HEK293 (cell line): ENCODE results near the gene AGBL2.

ENCODE experiments used
- GLI2 ChIP-seq: fragments of 450-650 bp; formaldehyde crosslinking; IDR thresholded peaks from 2 replicates; pipeline ENCODE4; 2017; ENCODE audit warnings: missing biosample characterization, missing genetic modification characterization, low read depth, borderline replicate concordance
- HOXA7 ChIP-seq: sonication (generic); formaldehyde crosslinking; IDR thresholded peaks from 2 replicates; pipeline ENCODE4 v1.8.1; 2022; ENCODE audit warnings: missing genetic modification reagents, borderline replicate concordance
- IKZF3 ChIP-seq: fragments of 450-650 bp; IDR thresholded peaks from 2 replicates; pipeline ENCODE4 v1.5.0; 2018; ENCODE audit warnings: missing biosample characterization, mild to moderate bottlenecking, missing genetic modification characterization, moderate library complexity
- KLF1 ChIP-seq: fragments of 450-650 bp; formaldehyde crosslinking; IDR thresholded peaks from 2 replicates; pipeline ENCODE4 v1.5.1; 2016; ENCODE audit warnings: missing biosample characterization, missing genetic modification characterization
- KLF7 ChIP-seq: fragments of 450-650 bp; formaldehyde crosslinking; IDR thresholded peaks from 2 replicates; pipeline ENCODE4 v1.5.1; 2016; ENCODE audit warnings: missing biosample characterization, missing genetic modification characterization, borderline replicate concordance
- OSR2 ChIP-seq: fragments of 450-650 bp; formaldehyde crosslinking; IDR thresholded peaks from 2 replicates; pipeline ENCODE4 v1.5.1; 2016; ENCODE audit warnings: missing biosample characterization, missing genetic modification characterization
- PATZ1 ChIP-seq: fragments of 450-650 bp; formaldehyde crosslinking; IDR thresholded peaks from 2 replicates; pipeline ENCODE4 v1.5.1; 2016; ENCODE audit warnings: missing biosample characterization, missing genetic modification characterization
- REPIN1 ChIP-seq: fragments of 450-650 bp; formaldehyde crosslinking; IDR thresholded peaks from 2 replicates; pipeline ENCODE4 v1.5.1; 2017; ENCODE audit warnings: missing biosample characterization, missing genetic modification characterization, low read depth
- SALL2 ChIP-seq: fragments of 450-650 bp; formaldehyde crosslinking; IDR thresholded peaks from 2 replicates; pipeline ENCODE4 v1.5.0; 2017; ENCODE audit warnings: missing biosample characterization, mild to moderate bottlenecking, missing genetic modification characterization, borderline replicate concordance
- TCF7L2 ChIP-seq: IDR thresholded peaks from 2 replicates; pipeline ENCODE4 v1.6.1; 2011; ENCODE audit warnings: low read depth, mild to moderate bottlenecking, inconsistent platforms, low read length, moderate library complexity, borderline replicate concordance
- ZFHX2 ChIP-seq: fragments of 450-650 bp; formaldehyde crosslinking; conservative IDR thresholded peaks from 2 replicates; pipeline ENCODE4 v1.5.1; 2016; ENCODE audit warnings: missing biosample characterization, missing genetic modification characterization
- ZFP3 ChIP-seq: fragments of 450-650 bp; formaldehyde crosslinking; IDR thresholded peaks from 2 replicates; pipeline ENCODE4 v1.5.1; 2016; ENCODE audit warnings: low read depth, missing biosample characterization, missing genetic modification characterization
- ZFP41 ChIP-seq: fragments of 450-650 bp; formaldehyde crosslinking; IDR thresholded peaks from 2 replicates; pipeline ENCODE4 v1.5.1; 2016; ENCODE audit warnings: missing biosample characterization, missing genetic modification characterization, borderline replicate concordance
- ZNF146 ChIP-seq: fragments of 450-650 bp; formaldehyde crosslinking; IDR thresholded peaks from 2 replicates; pipeline ENCODE4 v1.5.1; 2016; ENCODE audit warnings: missing biosample characterization, missing genetic modification characterization
- ZNF174 ChIP-seq: fragments of 450-650 bp; formaldehyde crosslinking; IDR thresholded peaks from 2 replicates; pipeline ENCODE4 v1.5.0; 2017; ENCODE audit warnings: missing biosample characterization, mild to moderate bottlenecking, missing genetic modification characterization
- ZNF184 ChIP-seq: fragments of 450-650 bp; IDR thresholded peaks from 2 replicates; pipeline ENCODE4 v1.5.1; 2018; ENCODE audit warnings: missing biosample characterization, mild to moderate bottlenecking, missing genetic modification characterization
- ZNF2 ChIP-seq: fragments of 450-650 bp; formaldehyde crosslinking; IDR thresholded peaks from 2 replicates; pipeline ENCODE4 v1.5.1; 2016; ENCODE audit warnings: missing biosample characterization, missing genetic modification characterization
- ZNF23 ChIP-seq: fragments of 450-650 bp; formaldehyde crosslinking; IDR thresholded peaks from 2 replicates; pipeline ENCODE4 v1.5.1; 2016; ENCODE audit warnings: missing biosample characterization, missing genetic modification characterization, borderline replicate concordance
- ZNF311 ChIP-seq: fragments of 450-650 bp; formaldehyde crosslinking; IDR thresholded peaks from 2 replicates; pipeline ENCODE4 v1.5.1; 2017; ENCODE audit warnings: missing biosample characterization, missing genetic modification characterization, borderline replicate concordance
- ZNF324 ChIP-seq: fragments of 450-650 bp; formaldehyde crosslinking; IDR thresholded peaks from 2 replicates; pipeline ENCODE4 v1.5.1; 2016; ENCODE audit warnings: missing biosample characterization, missing genetic modification characterization
- ZNF391 ChIP-seq: fragments of 450-650 bp; formaldehyde crosslinking; IDR thresholded peaks from 2 replicates; pipeline ENCODE4 v1.5.1; 2016; ENCODE audit warnings: low read depth, missing biosample characterization, missing genetic modification characterization, borderline replicate concordance
- ZNF404 ChIP-seq: fragments of 450-650 bp; formaldehyde crosslinking; IDR thresholded peaks from 2 replicates; pipeline ENCODE4 v1.5.1; 2017; ENCODE audit warnings: missing biosample characterization, missing genetic modification characterization
- ZNF48 ChIP-seq: fragments of 450-650 bp; formaldehyde crosslinking; IDR thresholded peaks from 2 replicates; pipeline ENCODE4 v1.5.1; 2016; ENCODE audit warnings: missing biosample characterization, missing genetic modification characterization
- ZNF521 ChIP-seq: fragments of 450-650 bp; formaldehyde crosslinking; IDR thresholded peaks from 2 replicates; pipeline ENCODE4 v1.5.1; 2017; ENCODE audit warnings: missing biosample characterization, mild to moderate bottlenecking, missing genetic modification characterization
- ZNF544 ChIP-seq: fragments of 450-650 bp; formaldehyde crosslinking; IDR thresholded peaks from 2 replicates; pipeline ENCODE4 v1.5.0; 2017; ENCODE audit warnings: missing biosample characterization, missing genetic modification characterization
- ZNF560 ChIP-seq: fragments of 450-650 bp; formaldehyde crosslinking; IDR thresholded peaks from 2 replicates; pipeline ENCODE4 v1.5.1; 2017; ENCODE audit warnings: missing biosample characterization, missing genetic modification characterization, borderline replicate concordance
- ZNF626 ChIP-seq: fragments of 450-650 bp; sonication (Bioruptor Pico); formaldehyde crosslinking; IDR thresholded peaks from 2 replicates; pipeline ENCODE4 v1.5.1; 2018; ENCODE audit warnings: missing biosample characterization, missing genetic modification characterization, inconsistent platforms
- ZNF701 ChIP-seq: fragments of 450-650 bp; formaldehyde crosslinking; IDR thresholded peaks from 2 replicates; pipeline ENCODE4 v1.5.1; 2016; ENCODE audit warnings: missing biosample characterization, missing genetic modification characterization
- ZNF785 ChIP-seq: fragments of 450-650 bp; formaldehyde crosslinking; IDR thresholded peaks from 2 replicates; pipeline ENCODE4 v1.5.1; 2016; ENCODE audit warnings: missing biosample characterization, missing genetic modification characterization
- ZNF830 ChIP-seq: fragments of 450-650 bp; IDR thresholded peaks from 2 replicates; pipeline ENCODE4 v1.5.0; 2018; ENCODE audit warnings: missing biosample characterization, missing genetic modification characterization, low read depth, mild to moderate bottlenecking, moderate library complexity
- ZSCAN23 ChIP-seq: fragments of 450-650 bp; formaldehyde crosslinking; IDR thresholded peaks from 2 replicates; pipeline ENCODE4 v1.5.1; 2016; ENCODE audit warnings: missing biosample characterization, missing genetic modification characterization
- ZXDB ChIP-seq: fragments of 450-650 bp; formaldehyde crosslinking; IDR thresholded peaks from 2 replicates; pipeline ENCODE4 v1.5.1; 2016; ENCODE audit warnings: missing biosample characterization, missing genetic modification characterization
- TF ChIP-seq, protein P1 (sequence below): fragments of 450-650 bp; formaldehyde crosslinking; conservative IDR thresholded peaks from 2 replicates; pipeline ENCODE4 v1.5.1; 2016; ENCODE audit warnings: low read depth, missing biosample characterization, missing genetic modification characterization
- TF ChIP-seq, protein P2 (sequence below): fragments of 450-650 bp; formaldehyde crosslinking; IDR thresholded peaks from 2 replicates; pipeline ENCODE4 v1.5.1; 2017; ENCODE audit warnings: missing biosample characterization, missing genetic modification characterization

AGBL2 gene

DNA sequence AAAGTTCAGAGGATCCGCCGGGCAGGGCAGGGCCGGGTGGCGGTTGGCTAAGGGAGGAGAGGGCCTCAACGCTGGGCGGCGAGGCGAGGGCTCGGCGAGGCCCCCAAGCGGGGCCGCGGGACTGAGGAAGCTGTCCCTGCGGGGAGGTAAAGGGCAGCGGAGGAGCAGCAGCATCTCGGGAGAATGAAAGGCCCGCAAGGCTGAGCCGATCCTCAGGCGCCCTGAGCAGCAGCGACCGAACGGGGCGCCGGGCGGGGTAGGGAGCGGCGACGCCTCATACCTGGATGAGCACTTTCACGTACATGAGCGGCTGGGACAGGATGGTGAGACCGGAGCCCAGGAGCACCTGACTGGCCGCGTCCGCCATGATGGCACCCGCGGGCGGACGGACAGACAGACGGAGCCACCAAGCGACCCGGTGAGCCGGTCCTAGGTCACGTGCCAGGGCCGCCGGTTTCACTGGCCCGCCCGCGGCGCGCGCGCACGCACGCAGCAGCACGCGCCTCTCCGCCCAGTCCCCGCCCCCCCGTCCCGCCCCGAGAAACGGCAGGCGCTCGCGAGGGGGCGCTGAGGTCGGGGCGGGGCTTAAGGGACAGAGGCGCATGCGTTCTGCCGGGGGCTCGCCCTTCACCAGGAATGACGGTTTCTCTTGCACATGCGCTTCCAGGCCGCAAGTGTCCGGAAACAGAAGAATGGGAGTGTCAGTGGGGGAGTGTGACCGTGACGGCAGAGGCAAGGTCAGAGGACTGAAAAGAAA is 72.9 kb downstream of the AGBL2 start, which contains the start of gene MTCH2 (continued):
- TF ChIP-seq, protein P1, sequence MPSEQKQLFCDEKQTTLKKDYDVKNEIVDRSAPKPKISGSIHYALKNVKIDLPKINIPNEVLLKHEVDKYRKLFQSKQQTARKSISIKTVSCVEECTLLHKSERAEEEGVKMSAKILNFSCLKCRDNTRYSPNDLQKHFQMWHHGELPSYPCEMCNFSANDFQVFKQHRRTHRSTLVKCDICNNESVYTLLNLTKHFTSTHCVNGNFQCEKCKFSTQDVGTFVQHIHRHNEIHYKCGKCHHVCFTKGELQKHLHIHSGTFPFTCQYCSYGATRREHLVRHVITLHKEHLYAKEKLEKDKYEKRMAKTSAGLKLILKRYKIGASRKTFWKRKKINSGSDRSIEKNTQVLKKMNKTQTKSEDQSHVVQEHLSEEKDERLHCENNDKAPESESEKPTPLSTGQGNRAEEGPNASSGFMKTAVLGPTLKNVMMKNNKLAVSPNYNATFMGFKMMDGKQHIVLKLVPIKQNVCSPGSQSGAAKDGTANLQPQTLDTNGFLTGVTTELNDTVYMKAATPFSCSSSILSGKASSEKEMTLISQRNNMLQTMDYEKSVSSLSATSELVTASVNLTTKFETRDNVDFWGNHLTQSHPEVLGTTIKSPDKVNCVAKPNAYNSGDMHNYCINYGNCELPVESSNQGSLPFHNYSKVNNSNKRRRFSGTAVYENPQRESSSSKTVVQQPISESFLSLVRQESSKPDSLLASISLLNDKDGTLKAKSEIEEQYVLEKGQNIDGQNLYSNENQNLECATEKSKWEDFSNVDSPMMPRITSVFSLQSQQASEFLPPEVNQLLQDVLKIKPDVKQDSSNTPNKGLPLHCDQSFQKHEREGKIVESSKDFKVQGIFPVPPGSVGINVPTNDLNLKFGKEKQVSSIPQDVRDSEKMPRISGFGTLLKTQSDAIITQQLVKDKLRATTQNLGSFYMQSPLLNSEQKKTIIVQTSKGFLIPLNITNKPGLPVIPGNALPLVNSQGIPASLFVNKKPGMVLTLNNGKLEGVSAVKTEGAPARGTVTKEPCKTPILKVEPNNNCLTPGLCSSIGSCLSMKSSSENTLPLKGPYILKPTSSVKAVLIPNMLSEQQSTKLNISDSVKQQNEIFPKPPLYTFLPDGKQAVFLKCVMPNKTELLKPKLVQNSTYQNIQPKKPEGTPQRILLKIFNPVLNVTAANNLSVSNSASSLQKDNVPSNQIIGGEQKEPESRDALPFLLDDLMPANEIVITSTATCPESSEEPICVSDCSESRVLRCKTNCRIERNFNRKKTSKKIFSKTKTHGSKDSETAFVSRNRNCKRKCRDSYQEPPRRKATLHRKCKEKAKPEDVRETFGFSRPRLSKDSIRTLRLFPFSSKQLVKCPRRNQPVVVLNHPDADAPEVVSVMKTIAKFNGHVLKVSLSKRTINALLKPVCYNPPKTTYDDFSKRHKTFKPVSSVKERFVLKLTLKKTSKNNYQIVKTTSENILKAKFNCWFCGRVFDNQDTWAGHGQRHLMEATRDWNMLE (tag by site-specific recombination), result no peak
- TF ChIP-seq ZNF2 (tag by site-specific recombination), result no peak; the same call in 1 of the 2 replicates
- TF ChIP-seq ZNF544 (tag by site-specific recombination), result no peak
- TF ChIP-seq ZNF560 (tag by site-specific recombination), result no peak
- TF ChIP-seq GLI2 (tag by site-specific recombination), result no peak
- no peak for TF ChIP-seq ZFP41 (tag by site-specific recombination)
- no peak for TF ChIP-seq KLF7 (tag by site-specific recombination)
- TF ChIP-seq ZNF184 (tag by site-specific recombination), result no peak
- TF ChIP-seq OSR2, result no peak
- no peak for TF ChIP-seq ZNF521
- TF ChIP-seq ZNF404, result no peak
- TF ChIP-seq ZNF830, result no peak
- no peak for TF ChIP-seq ZFP3 (tag by site-specific recombination)
- no peak for TF ChIP-seq ZNF701 (tag by site-specific recombination)
- TF ChIP-seq TCF7L2, result no peak
- no peak for TF ChIP-seq ZNF48 (tag by site-specific recombination)
- TF ChIP-seq ZNF146 (tag by site-specific recombination), result 0 out of 2 replicates have a peak, but pooled peaks have one; percentile 37
- TF ChIP-seq ZNF174 (tag by site-specific recombination), result no peak
- no peak for TF ChIP-seq ZNF311 (tag by site-specific recombination)
- no peak for TF ChIP-seq REPIN1 (tag by site-specific recombination)
- peak; percentile 71; the same call in 1 of the 2 replicates for TF ChIP-seq ZSCAN23
- TF ChIP-seq KLF1 (tag by site-specific recombination), result peak; percentile 60
- no peak for TF ChIP-seq IKZF3 (tag by site-specific recombination)
- no peak for TF ChIP-seq SALL2 (tag by site-specific recombination)
- TF ChIP-seq, protein P2, sequence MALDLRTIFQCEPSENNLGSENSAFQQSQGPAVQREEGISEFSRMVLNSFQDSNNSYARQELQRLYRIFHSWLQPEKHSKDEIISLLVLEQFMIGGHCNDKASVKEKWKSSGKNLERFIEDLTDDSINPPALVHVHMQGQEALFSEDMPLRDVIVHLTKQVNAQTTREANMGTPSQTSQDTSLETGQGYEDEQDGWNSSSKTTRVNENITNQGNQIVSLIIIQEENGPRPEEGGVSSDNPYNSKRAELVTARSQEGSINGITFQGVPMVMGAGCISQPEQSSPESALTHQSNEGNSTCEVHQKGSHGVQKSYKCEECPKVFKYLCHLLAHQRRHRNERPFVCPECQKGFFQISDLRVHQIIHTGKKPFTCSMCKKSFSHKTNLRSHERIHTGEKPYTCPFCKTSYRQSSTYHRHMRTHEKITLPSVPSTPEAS, result no peak
- TF ChIP-seq ZNF626 (tag by site-specific recombination), result no peak
- TF ChIP-seq HOXA7, result no peak
- no peak for TF ChIP-seq ZNF23
- TF ChIP-seq ZFHX2 (tag by site-specific recombination), result no peak; the same call in 1 of the 2 replicates
- peak; percentile 75; the same call in 1 of the 2 replicates for TF ChIP-seq ZNF324 (tag by site-specific recombination)
- TF ChIP-seq ZNF391 (tag by site-specific recombination), result peak; percentile 57; the same call in 1 of the 2 replicates
- peak; percentile 81 for TF ChIP-seq ZXDB
- TF ChIP-seq PATZ1 (tag by site-specific recombination), result peak; percentile 51; the same call in 1 of the 2 replicates
- no peak for TF ChIP-seq ZNF785
